GM21529 (cell line): Measurements from ENCODE around the gene PLEKHH1.

Experiments used
- ATAC-seq: cut with Tn5 transposase; IDR thresholded peaks from one replicate; pipeline ENCODE4 v1.9.1; 2021; ENCODE audit not compliant: unreplicated experiment

PLEKHH1 gene

DNA sequence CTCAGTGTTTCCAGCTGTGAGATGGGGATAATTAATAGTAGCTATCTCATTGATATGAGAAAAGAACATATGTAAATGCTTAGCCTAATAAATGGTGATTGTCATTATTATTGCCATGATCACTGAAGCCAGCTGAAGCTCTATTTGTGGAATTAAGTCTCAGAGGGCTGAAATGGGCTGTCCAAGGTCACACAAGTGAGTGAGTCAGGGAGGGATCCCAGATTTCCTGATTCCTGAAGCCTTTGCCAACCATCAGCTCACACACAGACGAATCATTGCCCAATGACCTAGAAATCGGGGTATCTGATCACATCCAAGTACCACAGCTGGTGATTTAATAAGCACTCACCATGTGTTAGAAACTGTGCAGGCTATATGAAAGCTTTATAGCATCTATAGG is 23.0 kb upstream of the PLEKHH1 start:
- ATAC-seq = no peak

DNA sequence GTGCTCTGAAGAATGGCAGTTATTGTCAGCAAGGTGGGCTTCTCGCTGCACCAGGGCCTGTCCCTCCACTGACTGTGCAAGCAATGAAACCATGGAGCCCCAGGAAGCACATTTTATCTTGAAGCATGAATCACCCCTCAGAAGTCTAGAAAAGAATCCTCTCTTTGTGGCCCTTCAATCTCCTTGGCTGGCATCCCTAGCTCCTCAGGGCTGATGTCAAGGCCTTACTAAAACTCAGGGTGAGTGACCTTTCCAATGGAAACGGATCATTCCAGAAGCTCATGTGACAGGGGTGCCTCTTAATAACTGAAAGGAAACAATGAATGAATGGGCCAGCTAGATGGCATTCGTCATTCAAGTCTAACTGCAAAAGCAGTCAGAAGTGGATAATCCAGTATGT is 22.3 kb upstream of the PLEKHH1 start:
- no peak for ATAC-seq

DNA sequence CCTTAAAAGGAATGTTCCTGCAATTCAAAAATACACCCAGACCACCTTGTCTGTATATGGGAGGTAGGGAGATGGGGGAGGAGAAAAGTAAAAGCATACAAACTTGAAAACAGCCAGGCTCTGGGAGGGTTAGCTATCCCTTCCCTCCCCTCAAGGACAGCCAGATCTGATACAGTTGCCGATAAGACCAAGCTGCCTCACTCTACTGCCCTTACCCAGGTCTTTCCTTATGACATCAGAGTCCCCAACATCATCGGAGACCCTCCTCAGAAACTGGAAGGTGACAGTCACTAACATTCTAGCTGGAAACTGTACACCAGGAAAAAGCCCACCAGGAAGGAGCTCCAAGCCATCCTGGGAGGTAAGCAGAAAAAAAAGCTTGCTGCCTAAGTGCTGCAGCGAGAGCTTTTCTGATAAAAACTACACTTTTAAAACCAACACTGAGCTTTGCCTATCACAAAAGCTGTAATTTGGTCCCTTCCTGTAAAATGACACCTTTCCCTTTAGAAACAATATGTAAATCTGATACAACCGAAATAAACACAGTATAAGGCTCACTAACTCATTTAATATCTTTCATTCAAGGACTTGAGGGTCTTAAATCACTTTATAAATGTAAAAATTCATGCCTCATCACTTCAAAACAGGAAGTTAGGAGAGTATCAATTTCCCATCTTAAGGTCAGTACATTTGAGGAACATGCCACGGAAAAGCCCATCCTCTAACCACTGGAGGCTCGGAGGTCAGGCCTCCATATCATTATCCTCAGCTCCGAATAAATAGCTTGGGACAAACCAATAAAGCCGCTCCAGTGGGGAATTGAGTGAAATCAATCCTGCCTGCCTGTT is 20.4 kb upstream of the PLEKHH1 start:
- ATAC-seq = no peak

GRCh38 chr14:67513631-67514108 is 19.4 kb upstream of the PLEKHH1 start:
- no peak for ATAC-seq

- no peak for ATAC-seq
These were observed 18.9 kb upstream of the PLEKHH1 start for GRCh38 chr14:67514203-67514607.

GRCh38 chr14:67514650-67515385 is 18.3 kb upstream of the PLEKHH1 start:
- ATAC-seq = no peak

DNA sequence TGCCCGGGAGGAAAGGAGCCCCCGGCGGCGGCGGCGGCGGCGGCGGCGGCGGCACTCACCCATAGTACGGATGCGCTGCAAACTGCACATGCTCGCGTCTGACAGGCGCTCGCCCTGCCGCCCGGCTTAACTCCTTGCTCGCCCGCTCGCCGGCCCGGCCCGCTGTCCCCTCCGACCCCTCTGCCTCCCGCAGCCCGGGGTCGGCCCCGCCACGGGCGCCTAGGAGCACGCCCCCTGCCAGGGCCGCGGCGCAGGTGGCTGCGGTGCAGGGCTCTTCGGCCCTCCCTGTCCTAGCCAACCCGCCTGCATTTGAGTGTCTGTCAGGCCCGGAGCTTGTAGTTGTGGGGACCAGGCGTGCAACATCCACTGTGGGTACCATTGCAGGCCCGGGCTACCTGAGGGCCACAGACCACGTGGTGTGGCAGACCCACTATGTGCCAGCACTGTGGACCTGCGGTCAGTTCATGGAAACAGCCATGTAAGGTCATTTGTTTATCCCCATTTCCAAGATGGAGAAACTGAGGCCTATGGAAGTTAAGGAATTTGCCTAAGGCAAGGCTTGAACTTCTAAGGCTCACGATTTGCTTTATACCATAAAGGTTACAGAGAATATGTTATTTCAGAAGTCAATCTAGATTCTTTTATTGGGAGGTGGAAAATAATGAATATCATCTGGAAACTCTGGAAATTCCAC is 17.6 kb upstream of the PLEKHH1 start:
- no peak for ATAC-seq

DNA sequence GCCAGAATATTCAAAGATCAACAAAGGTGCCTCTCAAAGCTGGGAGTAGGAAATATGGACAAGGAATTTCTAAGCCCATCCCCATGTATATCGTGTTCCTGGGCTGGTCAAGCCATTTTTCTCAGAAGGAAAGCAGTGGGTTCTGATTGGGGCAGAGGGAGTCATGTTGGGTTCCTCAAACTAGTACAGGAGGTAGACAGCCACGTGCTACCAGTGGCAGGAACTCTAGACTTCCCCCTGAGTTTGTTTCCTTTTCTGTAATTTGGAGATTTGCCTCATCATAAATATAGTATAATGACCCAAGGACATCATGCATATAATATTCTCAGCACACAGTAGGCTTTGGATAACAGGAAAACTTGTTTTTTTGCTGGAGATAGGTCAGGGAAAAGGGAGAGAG is 16.4 kb upstream of the PLEKHH1 start:
- no peak for ATAC-seq

GRCh38 chr14:67517083-67517482 is 16.0 kb upstream of the PLEKHH1 start:
- ATAC-seq = no peak

DNA sequence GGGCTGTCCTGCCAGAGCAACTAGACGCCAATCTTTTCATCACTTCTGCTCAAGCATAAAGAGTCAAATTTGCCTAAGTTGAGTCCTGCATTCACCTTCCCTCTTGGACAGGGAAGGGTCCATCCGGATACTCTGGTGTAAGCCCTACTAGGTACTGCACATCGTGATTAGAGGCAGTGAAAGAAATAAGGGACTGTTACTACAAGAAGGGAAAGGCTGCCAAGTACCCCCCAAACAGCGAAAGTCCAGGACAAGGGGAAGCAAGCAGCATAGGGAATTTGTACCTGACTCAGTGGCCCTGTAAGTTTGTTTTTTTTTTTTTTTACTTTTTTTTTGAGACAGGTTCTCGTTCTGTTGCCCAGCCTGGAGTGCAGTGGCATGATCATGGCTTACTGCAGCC is 13.7 kb upstream of the PLEKHH1 start:
- no peak for ATAC-seq

GRCh38 chr14:67520482-67520881 is 12.6 kb upstream of the PLEKHH1 start:
- no peak for ATAC-seq

DNA sequence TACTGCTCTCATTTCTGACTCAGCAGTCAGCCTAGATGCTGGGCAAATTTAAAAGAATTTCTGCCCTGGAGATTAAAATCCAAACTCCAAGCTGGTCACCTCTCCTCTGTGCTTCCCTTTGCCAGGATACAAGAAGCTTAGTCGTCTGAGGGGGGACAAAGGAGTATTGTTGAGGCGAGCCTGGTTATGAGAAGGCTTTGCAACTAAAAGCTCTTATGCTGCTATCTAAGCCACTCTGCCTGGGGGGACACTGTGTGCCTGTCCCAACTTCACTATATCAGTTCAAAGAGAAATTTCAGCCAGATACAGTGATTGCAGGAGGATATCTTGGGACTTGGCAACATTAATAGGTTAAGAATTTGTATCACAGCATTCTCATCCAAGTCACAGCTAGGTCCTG is 10.8 kb upstream of the PLEKHH1 start:
- no peak for ATAC-seq

DNA sequence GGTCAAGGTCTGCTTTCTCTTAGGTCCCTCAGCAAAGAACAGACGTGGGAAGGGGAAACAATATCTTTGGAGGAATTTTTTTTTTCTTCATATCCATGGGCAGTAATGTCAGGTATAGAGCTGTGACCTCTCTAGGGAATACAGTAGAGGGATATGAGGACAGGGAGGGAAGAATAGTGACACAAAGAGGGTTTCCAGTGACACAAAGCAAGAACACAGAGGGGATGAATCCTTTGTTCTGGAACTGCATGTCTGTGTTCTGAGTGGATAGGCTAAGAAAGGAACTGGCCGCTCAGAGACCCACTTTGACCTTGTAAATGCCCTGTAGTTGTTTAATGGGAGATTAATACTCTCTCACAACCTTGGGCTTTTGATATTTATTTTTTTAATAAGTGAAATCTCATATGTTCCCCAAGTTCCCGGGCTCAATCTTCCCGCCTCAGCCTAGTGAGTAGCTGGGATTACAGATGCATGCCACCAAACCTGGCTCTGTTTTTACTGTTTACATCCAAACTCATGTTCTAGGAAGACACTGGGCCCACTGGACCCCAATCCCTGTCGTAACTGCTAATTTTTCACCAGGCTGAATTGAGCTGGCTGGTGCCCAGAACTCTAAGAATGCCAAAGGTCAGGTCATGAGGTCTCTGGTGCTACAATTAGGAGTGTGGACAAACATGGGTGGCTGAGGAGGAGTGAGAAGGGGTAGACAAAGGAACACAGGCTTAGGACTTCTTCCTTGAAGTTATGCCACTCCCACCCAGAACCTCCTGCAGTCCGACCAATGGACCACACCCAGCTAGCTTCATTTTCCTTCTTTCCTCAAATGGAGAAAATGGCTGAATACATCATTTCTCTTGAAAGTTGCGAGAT is 9.1 kb upstream of the PLEKHH1 start:
- no peak for ATAC-seq

DNA sequence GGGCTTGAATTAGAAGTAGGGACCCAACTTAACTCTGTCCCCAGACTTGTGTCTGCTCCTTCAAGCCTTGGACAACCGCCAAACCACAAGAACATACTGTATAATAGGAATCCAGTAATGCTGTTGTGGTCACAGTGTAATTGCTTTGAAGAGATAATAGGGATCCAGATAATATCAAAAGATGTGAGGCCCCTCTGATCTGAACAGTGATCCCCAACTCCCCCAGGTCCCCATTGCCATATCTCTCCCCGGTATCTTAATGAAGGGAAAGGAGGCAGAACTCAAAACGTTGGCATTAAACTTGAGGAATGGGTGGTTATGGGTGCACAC is 8.5 kb upstream of the PLEKHH1 start:
- no peak for ATAC-seq

- ATAC-seq = no peak
These were observed 7.7 kb upstream of the PLEKHH1 start for GRCh38 chr14:67525389-67525788.

- no peak for ATAC-seq
These were observed 6.9 kb upstream of the PLEKHH1 start for GRCh38 chr14:67526181-67526580.

GRCh38 chr14:67526676-67527459 is 6.2 kb upstream of the PLEKHH1 start:
- ATAC-seq = peak; percentile 65

GRCh38 chr14:67527756-67528155 is 5.3 kb upstream of the PLEKHH1 start:
- ATAC-seq = no peak

GRCh38 chr14:67528276-67528675 is 4.8 kb upstream of the PLEKHH1 start:
- ATAC-seq = no peak
